Thyroid gland (tissue), 4 donors: ENCODE data around the gene SPINK13. TPM values are rescaled to one million over a fixed set of nuclear protein-coding genes. Genes with fewer than 3 reads are reported as not detected.
"Not testable (repeated sequence)": the region's sequence is repeated elsewhere in the genome, so short reads cannot be mapped to it uniquely, and the experiment has no call there.

Experiments
- DNase-seq, 2 donors: peaks; one replicate each; pipeline ENCODE4 v3.0.0-alpha.2; 2019
- H3K27ac ChIP-seq, 3 donors: fragments of 200-600 bp; sonication (generic); 1 replicate in 2 of 3; 2 replicates in 1 of 3; pipeline ENCODE4 v1.5.1; 2016 to 2019; ENCODE audit warnings: mild to moderate bottlenecking in 1 of 3, moderate library complexity in 1 of 3
- H3K27me3 ChIP-seq: fragments of 200-600 bp; sonication (generic); one replicate; pipeline ENCODE4 v1.5.1; 2019
- H3K36me3 ChIP-seq, 2 donors: fragments of 200-600 bp; sonication (generic); one replicate each; pipeline ENCODE4 v1.5.1; 2016 to 2019
- H3K4me1 ChIP-seq, 2 donors: fragments of 200-600 bp; sonication (generic); one replicate each; pipeline ENCODE4 v1.5.1; 2017 to 2019
- H3K4me3 ChIP-seq, 3 donors: fragments of 200-600 bp; sonication (generic); replicated peaks in 1 of 3; 1 replicate in 2 of 3; 2 replicates in 1 of 3; pipeline ENCODE4 v1.5.1; 2016; ENCODE audit warnings: mild to moderate bottlenecking in 1 of 3
- H3K9me3 ChIP-seq: fragments of 200-600 bp; sonication (generic); one replicate; pipeline ENCODE4 v1.5.1; 2017
- POLR2A ChIP-seq, 2 donors: fragments of 450-650 bp; IDR thresholded peaks; one replicate each; pipeline ENCODE4 v1.6.1; 2017; ENCODE audit warnings: antibody characterized with exemption in 2 of 2, mild to moderate bottlenecking in 2 of 2, moderate library complexity in 1 of 2
- WGBS, 2 donors: methylation state at CpG; one replicate each; pipeline ENCODE4 v1.1.5; 2017; 5-methylcytosine and 5-hydroxymethylcytosine counted together
- intact Hi-C: fragments of 100-400 bp; cut with DNase I; formaldehyde crosslinking; loops from one replicate; pipeline ENCODE4 v1.15.1; 2023
- total RNA-seq, 4 donors: library from RNA; depleted of rRNA; stranded (reverse); fragments of >200 nt; gene quantifications; one replicate each; pipeline ENCODE4 v1.2.3, GENCODE V29; 2016
- TF ChIP-seq, protein P1 (sequence below), 6 experiments: fragments of 200-600 bp in 3 of 6; fragments of 450-650 bp in 3 of 6; sonication (generic) in 3 of 6; IDR thresholded peaks; one replicate each; pipeline ENCODE4 v1.5.1; 2016 to 2019; ENCODE audit warnings: antibody characterized with exemption in 6 of 6, mild to moderate bottlenecking in 2 of 6, inconsistent platforms in 1 of 6, moderate library complexity in 1 of 6

SPINK13 gene
- total RNA-seq, 4 donors from 2014 or later: not detected

GRCh38 chr5:148259288-148259687 lies 9.3 kb upstream of the SPINK13 start:
- H3K27me3 ChIP-seq: no peaks in the 10 kb centered on the region
- intact Hi-C loops: no loop called here
- no peaks in the 10 kb centered on the region for H3K4me1 ChIP-seq
- no peak for TF ChIP-seq POLR2A (IDR thresholded peaks at IDR 0.05)
- TF ChIP-seq, protein P1, sequence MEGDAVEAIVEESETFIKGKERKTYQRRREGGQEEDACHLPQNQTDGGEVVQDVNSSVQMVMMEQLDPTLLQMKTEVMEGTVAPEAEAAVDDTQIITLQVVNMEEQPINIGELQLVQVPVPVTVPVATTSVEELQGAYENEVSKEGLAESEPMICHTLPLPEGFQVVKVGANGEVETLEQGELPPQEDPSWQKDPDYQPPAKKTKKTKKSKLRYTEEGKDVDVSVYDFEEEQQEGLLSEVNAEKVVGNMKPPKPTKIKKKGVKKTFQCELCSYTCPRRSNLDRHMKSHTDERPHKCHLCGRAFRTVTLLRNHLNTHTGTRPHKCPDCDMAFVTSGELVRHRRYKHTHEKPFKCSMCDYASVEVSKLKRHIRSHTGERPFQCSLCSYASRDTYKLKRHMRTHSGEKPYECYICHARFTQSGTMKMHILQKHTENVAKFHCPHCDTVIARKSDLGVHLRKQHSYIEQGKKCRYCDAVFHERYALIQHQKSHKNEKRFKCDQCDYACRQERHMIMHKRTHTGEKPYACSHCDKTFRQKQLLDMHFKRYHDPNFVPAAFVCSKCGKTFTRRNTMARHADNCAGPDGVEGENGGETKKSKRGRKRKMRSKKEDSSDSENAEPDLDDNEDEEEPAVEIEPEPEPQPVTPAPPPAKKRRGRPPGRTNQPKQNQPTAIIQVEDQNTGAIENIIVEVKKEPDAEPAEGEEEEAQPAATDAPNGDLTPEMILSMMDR (IDR thresholded peaks at IDR 0.05): no peak
- no peaks in the 10 kb centered on the region for H3K36me3 ChIP-seq
- H3K27ac ChIP-seq: no peak overlapping the region
- WGBS, 2 donors: 83 to 94% methylated on average over 2 of the region's 2 CpGs
- no peak for DNase-seq
- no peak overlapping the region for H3K4me3 ChIP-seq
- H3K9me3 ChIP-seq: no peaks in the 10 kb centered on the region

- Histone ChIP-seq H3K27ac (no peak overlapping the region), H3K27me3 (no peaks in the 10 kb centered on the region), H3K9me3 (peaks cover 4% of the 10 kb centered on the region), H3K4me1 (no peaks in the 10 kb centered on the region), H3K36me3 (no peaks in the 10 kb centered on the region), H3K4me3 (no peak overlapping the region)
- DNase-seq: no peak
- no peak for TF ChIP-seq POLR2A (IDR thresholded peaks at IDR 0.05)
- TF ChIP-seq, protein P1 (IDR thresholded peaks at IDR 0.05): no peak
- intact Hi-C loops: no loop called here
Observed at GRCh38 chr5:148261221-148261620, 7.4 kb upstream of the SPINK13 start.

GRCh38 chr5:148267962-148268361 lies 632 bp upstream of the SPINK13 start:
- Histone ChIP-seq H3K9me3 (peaks cover 4% of the 10 kb centered on the region), H3K27ac (no peak overlapping the region), H3K4me1 (no peaks in the 10 kb centered on the region), H3K4me3 (no peak overlapping the region), H3K36me3 (no peaks in the 10 kb centered on the region), H3K27me3 (no peaks in the 10 kb centered on the region)
- TF ChIP-seq, protein P1 (IDR thresholded peaks at IDR 0.05): no peak
- no peak for TF ChIP-seq POLR2A (IDR thresholded peaks at IDR 0.05)
- 70 to 74% methylated on average over 3 of the region's 3 CpGs for WGBS, 2 donors
- intact Hi-C loops: no loop called here
- no peak for DNase-seq

DNA sequence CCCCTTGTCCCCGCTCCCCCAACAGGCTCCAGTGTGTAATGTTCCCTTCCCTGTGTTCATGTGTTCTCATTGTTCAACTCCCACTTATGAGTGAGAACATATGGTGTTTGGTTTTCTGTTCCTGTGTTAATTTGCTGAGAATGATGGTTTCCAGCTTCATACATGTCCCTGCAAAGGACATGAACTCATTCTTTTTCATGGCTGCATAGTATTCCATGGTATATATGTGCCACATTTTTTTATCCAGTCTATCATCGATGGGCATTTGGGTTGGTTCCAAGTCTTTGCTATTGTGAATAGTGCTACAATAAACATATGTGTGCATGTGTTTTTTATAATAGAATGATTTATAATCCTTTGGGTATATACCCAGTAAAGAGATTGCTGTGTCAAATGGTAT lies 6.5 kb downstream of the SPINK13 start:
- H3K27me3 ChIP-seq, DNase-seq, H3K4me3 ChIP-seq, H3K9me3 ChIP-seq, H3K36me3 ChIP-seq, intact Hi-C loops, H3K27ac ChIP-seq, H3K4me1 ChIP-seq: not testable (repeated sequence)
- 95 to 100% methylated on average over 2 of the region's 2 CpGs for WGBS, 2 donors

DNA sequence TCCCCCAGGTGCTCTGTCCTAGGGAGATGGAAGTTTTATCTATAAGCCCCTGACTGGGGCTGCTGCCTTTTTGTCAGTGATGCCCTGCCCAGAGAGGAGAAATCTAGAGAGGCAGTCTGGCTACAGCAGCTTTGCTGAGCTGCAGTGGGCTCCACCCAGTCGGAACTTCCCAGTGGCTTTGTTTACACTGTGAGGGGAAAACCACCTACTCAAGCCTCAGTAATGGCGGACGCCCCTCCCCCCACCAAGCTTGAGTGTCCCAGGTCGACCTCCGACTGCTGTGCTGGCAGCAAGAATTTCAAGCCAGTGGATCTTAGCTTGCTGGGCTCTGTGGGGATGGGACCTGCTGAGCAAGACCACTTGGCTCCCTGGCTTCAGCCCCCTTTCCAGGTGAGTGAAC lies 12.3 kb downstream of the SPINK13 start:
- H3K4me1 ChIP-seq, H3K27me3 ChIP-seq, H3K4me3 ChIP-seq, H3K9me3 ChIP-seq, H3K27ac ChIP-seq, H3K36me3 ChIP-seq, intact Hi-C loops: not testable (repeated sequence)
- WGBS, 2 donors: 27 to 40% methylated on average over 1 to 3 of the region's 5 CpGs
- peak; percentile 78 to 81 for DNase-seq

DNA sequence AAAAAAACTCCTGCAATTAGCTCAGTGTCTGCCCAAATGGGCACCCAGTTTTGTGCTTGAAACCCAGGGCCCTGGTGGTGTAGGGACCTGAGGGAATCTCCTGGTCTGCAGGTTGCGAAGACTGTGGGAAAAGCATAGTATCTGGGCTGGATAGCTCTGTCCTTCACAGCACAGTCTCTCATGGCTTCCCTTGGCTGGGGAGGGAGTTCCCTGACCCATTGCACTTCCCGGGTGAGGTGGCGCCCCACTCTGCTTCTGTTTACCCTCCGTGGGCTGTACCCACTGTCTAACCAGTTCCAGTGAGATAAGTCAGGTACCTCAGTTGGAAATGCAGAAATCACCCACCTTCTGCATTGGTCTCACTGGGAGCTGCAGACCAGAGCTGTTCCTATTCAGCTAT lies 12.7 kb downstream of the SPINK13 start:
- H3K36me3 ChIP-seq, H3K27ac ChIP-seq, DNase-seq, H3K27me3 ChIP-seq, H3K4me3 ChIP-seq, intact Hi-C loops, H3K4me1 ChIP-seq, H3K9me3 ChIP-seq: not testable (repeated sequence)
- WGBS, 2 donors: 90 to 96% methylated on average over 3 to 4 of the region's 4 CpGs
